Nephron progenitor cell (in vitro differentiated cells): ENCODE results near the gene TSEN15.
"Not testable (repeated sequence)": the region's sequence is repeated elsewhere in the genome, so short reads cannot be mapped to it uniquely, and the experiment has no call there.

Experiments
- DNase-seq: peaks from one replicate; pipeline ENCODE4 v3.0.0; 2021
- H3K27ac Mint-ChIP-seq: 2 replicates; pipeline ENCODE4 v1.8.0; 2021; ENCODE audit warnings: mild to moderate bottlenecking, moderate library complexity, mixed read lengths
- H3K27me3 Mint-ChIP-seq: 2 replicates; pipeline ENCODE4 v1.8.0; 2021; ENCODE audit warnings: mild to moderate bottlenecking, low read depth, mixed read lengths; ENCODE audit not compliant: poor library complexity
- H3K36me3 Mint-ChIP-seq: 2 replicates; pipeline ENCODE4 v1.8.0; 2021; ENCODE audit warnings: low read depth, mixed read lengths
- H3K4me1 Mint-ChIP-seq: 2 replicates; pipeline ENCODE4 v1.8.0; 2021; ENCODE audit warnings: mixed read lengths
- H3K4me3 Mint-ChIP-seq: 2 replicates; pipeline ENCODE4 v1.8.0; 2021; ENCODE audit warnings: mild to moderate bottlenecking, moderate library complexity, mixed read lengths
- H3K9me3 Mint-ChIP-seq: 2 replicates; pipeline ENCODE4 v1.8.0; 2021; ENCODE audit warnings: mild to moderate bottlenecking, moderate library complexity, mixed read lengths
- CTCF ChIP-seq: fragments of 200-600 bp; sonication (generic); IDR thresholded peaks from 2 replicates; pipeline ENCODE4 v1.5.0; 2021; ENCODE audit warnings: antibody characterized with exemption

The TSEN15 gene

GRCh38 chr1:184036517-184036949 is 15.0 kb upstream of the TSEN15 start:
- DNase-seq: peak; percentile 58
- H3K4me3 Mint-ChIP-seq: peak overlapping the region; percentile 80
- H3K27ac Mint-ChIP-seq: no peak overlapping the region
- H3K9me3 Mint-ChIP-seq: no peaks in the 10 kb centered on the region
- H3K4me1 Mint-ChIP-seq: peaks cover 16% of the 10 kb centered on the region
- no peaks in the 10 kb centered on the region for H3K36me3 Mint-ChIP-seq
- peaks cover 72% of the 10 kb centered on the region for H3K27me3 Mint-ChIP-seq
- no peak for TF ChIP-seq CTCF

GRCh38 chr1:184037849-184038591 is 13.5 kb upstream of the TSEN15 start:
- TF ChIP-seq CTCF: no peak
- Mint-ChIP-seq H3K9me3 (no peaks in the 10 kb centered on the region), H3K36me3 (no peaks in the 10 kb centered on the region), H3K27me3 (peaks cover 59% of the 10 kb centered on the region), H3K27ac (no peak overlapping the region), H3K4me3 (peak overlapping the region; percentile 81), H3K4me1 (peaks cover 16% of the 10 kb centered on the region)
- no peak for DNase-seq

GRCh38 chr1:184039126-184039525 is 12.4 kb upstream of the TSEN15 start:
- Mint-ChIP-seq H3K4me3 (peak overlapping the region; percentile 71), H3K36me3 (no peaks in the 10 kb centered on the region), H3K27ac (no peak overlapping the region), H3K4me1 (peaks cover 16% of the 10 kb centered on the region), H3K27me3 (peaks cover 55% of the 10 kb centered on the region), H3K9me3 (no peaks in the 10 kb centered on the region)
- no peak for DNase-seq
- no peak for TF ChIP-seq CTCF

GRCh38 chr1:184041731-184042130 is 9.8 kb upstream of the TSEN15 start:
- H3K27ac Mint-ChIP-seq: no peak overlapping the region
- no peaks in the 10 kb centered on the region for H3K36me3 Mint-ChIP-seq
- H3K27me3 Mint-ChIP-seq: peaks cover 29% of the 10 kb centered on the region
- no peak overlapping the region for H3K4me3 Mint-ChIP-seq
- no peak for DNase-seq
- no peak for TF ChIP-seq CTCF
- H3K9me3 Mint-ChIP-seq: no peaks in the 10 kb centered on the region
- H3K4me1 Mint-ChIP-seq: peaks cover 8% of the 10 kb centered on the region

- H3K27me3 Mint-ChIP-seq: peaks cover 26% of the 10 kb centered on the region
- H3K36me3 Mint-ChIP-seq, H3K27ac Mint-ChIP-seq, H3K4me3 Mint-ChIP-seq, H3K9me3 Mint-ChIP-seq, H3K4me1 Mint-ChIP-seq, DNase-seq: not testable (repeated sequence)
These were observed 8.2 kb upstream of the TSEN15 start for GRCh38 chr1:184043315-184043714.

GRCh38 chr1:184044603-184045376 is 6.7 kb upstream of the TSEN15 start:
- no peak overlapping the region for H3K27ac Mint-ChIP-seq
- no peak for TF ChIP-seq CTCF

GRCh38 chr1:184047541-184047940 is 4.0 kb upstream of the TSEN15 start:
- H3K27me3 Mint-ChIP-seq, H3K4me3 Mint-ChIP-seq, H3K36me3 Mint-ChIP-seq, DNase-seq, H3K27ac Mint-ChIP-seq: not testable (repeated sequence)
- Mint-ChIP-seq H3K4me1 (peaks cover 21% of the 10 kb centered on the region), H3K9me3 (peaks cover 18% of the 10 kb centered on the region)

More at GRCh38 chr1:184044603-184045376, 6.7 kb upstream of the TSEN15 start:
- Mint-ChIP-seq H3K4me1 (no peaks in the 10 kb centered on the region), H3K4me3 (no peak overlapping the region), H3K27me3 (peaks cover 12% of the 10 kb centered on the region), H3K9me3 (peaks cover 3% of the 10 kb centered on the region), H3K36me3 (no peaks in the 10 kb centered on the region)
- no peak for DNase-seq
